Neural crest cell (in vitro differentiated cells): ENCODE data around the gene SPATA12. TPM values are rescaled to one million over a fixed set of nuclear protein-coding genes. Genes with fewer than 3 reads are reported as not detected.

Source experiments
- DNase-seq: peaks from one replicate; pipeline ENCODE4 v3.0.0; 2021; ENCODE audit warnings: low read depth, mixed read lengths, low spot score
- H3K27ac Mint-ChIP-seq: one replicate; pipeline ENCODE4 v1.8.0; 2021; ENCODE audit warnings: mild to moderate bottlenecking, mixed read lengths; ENCODE audit not compliant: unreplicated experiment
- H3K27me3 Mint-ChIP-seq: 2 replicates; pipeline ENCODE4 v1.8.0; 2021; ENCODE audit warnings: low read depth, mild to moderate bottlenecking, mixed read lengths
- H3K36me3 Mint-ChIP-seq: 2 replicates; pipeline ENCODE4 v1.8.0; 2021; ENCODE audit warnings: low read depth, mild to moderate bottlenecking, mixed read lengths
- H3K4me1 Mint-ChIP-seq: 2 replicates; pipeline ENCODE4 v1.8.0; 2021; ENCODE audit warnings: mixed read lengths
- H3K4me3 Mint-ChIP-seq: one replicate; pipeline ENCODE4 v1.8.0; 2021; ENCODE audit warnings: mild to moderate bottlenecking, mixed read lengths
- H3K9me3 Mint-ChIP-seq: 2 replicates; pipeline ENCODE4 v1.8.0; 2021; ENCODE audit warnings: mixed read lengths
- total RNA-seq: library from RNA; stranded (reverse); gene quantifications from 2 replicates; pipeline ENCODE4 v1.2.1, GENCODE V29; 2021
- TF ChIP-seq, protein P1 (sequence below): fragments of 200-600 bp; sonication (generic); conservative IDR thresholded peaks from 2 replicates; pipeline ENCODE4 v1.5.0; 2021; ENCODE audit warnings: antibody characterized with exemption, mild to moderate bottlenecking

Gene SPATA12
- total RNA-seq, 1 donor from 2014 or later = not detected

DNA sequence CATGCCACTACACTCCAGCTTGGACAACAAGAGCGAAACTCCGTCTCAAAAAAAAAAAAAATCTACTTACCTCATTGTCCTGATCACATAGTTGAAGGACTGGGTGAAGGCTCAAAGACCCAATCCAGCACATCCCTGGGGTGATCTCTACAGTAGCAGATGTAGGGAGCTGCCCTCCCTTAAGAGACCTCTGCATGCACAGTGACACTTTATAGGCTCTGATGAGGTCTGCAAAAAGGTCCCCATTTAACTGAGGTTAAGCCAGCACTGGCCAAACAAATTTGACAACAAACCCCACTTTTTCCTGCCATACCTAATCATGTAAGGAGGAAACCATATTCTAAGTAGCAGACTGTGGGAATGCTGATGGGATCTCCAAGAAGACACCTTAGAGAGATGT is 31.1 kb upstream of the SPATA12 start:
- Mint-ChIP-seq H3K4me3 (no peak overlapping the region), H3K4me1 (no peaks in the 10 kb centered on the region), H3K27me3 (no peaks in the 10 kb centered on the region), H3K36me3 (no peaks in the 10 kb centered on the region), H3K9me3 (no peaks in the 10 kb centered on the region), H3K27ac (no peak overlapping the region)
- TF ChIP-seq, protein P1, sequence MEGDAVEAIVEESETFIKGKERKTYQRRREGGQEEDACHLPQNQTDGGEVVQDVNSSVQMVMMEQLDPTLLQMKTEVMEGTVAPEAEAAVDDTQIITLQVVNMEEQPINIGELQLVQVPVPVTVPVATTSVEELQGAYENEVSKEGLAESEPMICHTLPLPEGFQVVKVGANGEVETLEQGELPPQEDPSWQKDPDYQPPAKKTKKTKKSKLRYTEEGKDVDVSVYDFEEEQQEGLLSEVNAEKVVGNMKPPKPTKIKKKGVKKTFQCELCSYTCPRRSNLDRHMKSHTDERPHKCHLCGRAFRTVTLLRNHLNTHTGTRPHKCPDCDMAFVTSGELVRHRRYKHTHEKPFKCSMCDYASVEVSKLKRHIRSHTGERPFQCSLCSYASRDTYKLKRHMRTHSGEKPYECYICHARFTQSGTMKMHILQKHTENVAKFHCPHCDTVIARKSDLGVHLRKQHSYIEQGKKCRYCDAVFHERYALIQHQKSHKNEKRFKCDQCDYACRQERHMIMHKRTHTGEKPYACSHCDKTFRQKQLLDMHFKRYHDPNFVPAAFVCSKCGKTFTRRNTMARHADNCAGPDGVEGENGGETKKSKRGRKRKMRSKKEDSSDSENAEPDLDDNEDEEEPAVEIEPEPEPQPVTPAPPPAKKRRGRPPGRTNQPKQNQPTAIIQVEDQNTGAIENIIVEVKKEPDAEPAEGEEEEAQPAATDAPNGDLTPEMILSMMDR = no peak
- DNase-seq = no peak

DNA sequence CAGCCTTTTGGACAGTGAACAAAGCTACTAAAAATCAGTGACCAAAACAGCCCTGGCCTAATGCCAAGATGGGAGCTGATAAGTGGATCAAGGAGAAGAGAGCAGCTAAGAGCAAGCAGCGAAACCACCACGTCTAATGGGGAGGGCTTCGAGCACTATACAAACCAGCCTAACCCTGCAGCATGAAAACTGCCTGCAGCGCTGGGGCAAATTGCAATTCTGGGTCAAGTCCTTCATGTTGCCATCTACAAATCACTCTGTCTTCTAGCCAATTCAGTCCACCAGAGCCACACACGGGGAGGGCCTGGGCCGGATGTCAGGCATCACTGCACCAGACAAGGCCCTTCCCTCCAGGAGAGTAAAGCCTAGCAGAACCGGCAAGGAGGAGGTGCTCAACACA is 30.5 kb upstream of the SPATA12 start:
- H3K4me1 Mint-ChIP-seq = no peaks in the 10 kb centered on the region
- no peaks in the 10 kb centered on the region for H3K36me3 Mint-ChIP-seq
- no peaks in the 10 kb centered on the region for H3K9me3 Mint-ChIP-seq
- H3K4me3 Mint-ChIP-seq = no peak overlapping the region
- no peaks in the 10 kb centered on the region for H3K27me3 Mint-ChIP-seq
- TF ChIP-seq, protein P1 = no peak
- H3K27ac Mint-ChIP-seq = peak overlapping the region; percentile 70
- no peak for DNase-seq

DNA sequence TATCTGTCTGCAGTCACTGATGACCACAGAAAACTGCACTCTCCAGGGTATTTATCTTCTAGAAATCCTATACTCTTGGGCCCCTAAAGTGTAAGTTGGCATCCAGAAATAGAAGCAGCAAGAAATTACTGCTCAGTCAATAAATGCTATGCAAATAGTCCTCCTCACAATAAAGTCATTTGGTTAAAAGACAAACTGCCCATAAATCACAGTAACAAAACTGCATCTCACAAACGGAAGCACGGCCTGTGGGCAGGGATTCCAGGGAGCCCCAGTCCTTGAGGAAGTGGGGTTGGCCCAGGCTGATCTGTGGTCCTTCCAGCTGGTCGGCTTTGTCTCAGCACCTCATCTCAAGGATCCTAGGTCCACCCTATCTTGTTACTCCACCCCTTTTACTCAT is 29.7 kb upstream of the SPATA12 start:
- DNase-seq = no peak
- Mint-ChIP-seq H3K27ac (no peak overlapping the region), H3K4me1 (no peaks in the 10 kb centered on the region), H3K9me3 (no peaks in the 10 kb centered on the region), H3K36me3 (no peaks in the 10 kb centered on the region), H3K4me3 (no peak overlapping the region), H3K27me3 (no peaks in the 10 kb centered on the region)
- TF ChIP-seq, protein P1 = no peak

DNA sequence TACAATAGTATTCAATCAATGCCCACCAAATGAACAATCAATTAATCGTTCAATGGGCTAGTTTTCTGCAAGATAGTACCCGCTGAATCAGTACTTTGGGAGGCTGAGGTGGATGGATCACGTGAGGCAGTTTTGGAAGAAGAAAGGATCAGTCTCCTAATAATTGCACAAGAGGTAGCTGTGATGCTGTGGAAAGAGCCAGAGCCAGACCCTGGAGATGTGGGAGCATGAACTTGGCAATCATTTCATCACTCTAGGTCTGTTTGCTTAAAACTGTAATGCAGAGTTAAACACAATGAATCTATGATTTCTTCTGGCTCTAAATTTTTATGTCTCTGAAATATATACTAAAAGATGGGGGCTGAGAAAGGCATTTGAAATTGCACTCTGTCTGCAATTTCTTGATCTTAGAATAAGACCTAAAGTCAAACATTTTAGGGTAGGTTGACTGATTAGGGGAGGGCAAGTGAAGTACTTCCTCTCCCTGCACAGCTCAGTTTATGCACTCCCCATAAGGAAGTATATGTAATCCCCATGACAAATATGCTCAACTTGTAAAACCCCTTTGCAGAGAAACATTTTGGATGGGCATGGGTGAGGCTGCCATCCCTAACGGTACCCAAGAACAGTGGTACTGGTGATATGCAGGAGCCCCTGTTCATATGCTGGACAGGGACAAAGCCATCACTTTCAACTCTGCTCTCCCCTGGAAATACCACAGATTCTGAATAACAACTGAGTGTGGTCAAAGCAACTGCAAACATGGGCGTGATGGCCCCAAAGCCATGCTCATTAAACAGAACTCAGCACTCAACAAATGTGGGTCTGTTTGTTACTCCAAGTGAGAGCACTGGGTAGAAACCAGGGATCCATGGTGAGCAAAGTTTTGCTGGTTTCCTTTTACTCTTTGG is 28.6 kb upstream of the SPATA12 start:
- Mint-ChIP-seq H3K4me1 (no peaks in the 10 kb centered on the region), H3K36me3 (no peaks in the 10 kb centered on the region), H3K4me3 (no peak overlapping the region), H3K9me3 (no peaks in the 10 kb centered on the region), H3K27me3 (no peaks in the 10 kb centered on the region), H3K27ac (no peak overlapping the region)
- TF ChIP-seq, protein P1 = no peak
- DNase-seq = no peak

DNA sequence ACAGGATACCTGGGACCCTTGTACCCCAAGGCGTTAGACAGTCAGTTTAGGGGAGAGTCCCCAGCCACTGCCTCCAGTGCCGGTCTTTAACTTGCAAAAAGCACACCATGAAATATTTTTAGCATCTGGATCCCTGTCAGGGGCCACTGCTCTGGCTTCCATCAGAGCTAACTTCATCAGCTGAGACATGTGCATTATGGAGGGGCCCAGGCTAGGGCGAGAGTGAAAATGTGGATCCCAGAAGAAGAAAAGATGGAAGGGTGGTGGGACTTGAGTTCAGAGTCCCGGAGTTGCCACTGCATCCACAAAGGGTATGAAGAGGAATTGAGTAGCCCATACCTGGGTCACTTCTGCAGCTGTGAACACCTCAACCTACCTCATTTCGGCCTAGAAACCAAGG is 23.5 kb upstream of the SPATA12 start:
- H3K27me3 Mint-ChIP-seq = no peaks in the 10 kb centered on the region

More for the DNA sequence above, 23.5 kb upstream of the SPATA12 start:
- H3K4me1 Mint-ChIP-seq = no peaks in the 10 kb centered on the region
- H3K36me3 Mint-ChIP-seq = peaks cover 2% of the 10 kb centered on the region
- TF ChIP-seq, protein P1 = no peak
- H3K27ac Mint-ChIP-seq = no peak overlapping the region
- DNase-seq = no peak
- no peaks in the 10 kb centered on the region for H3K9me3 Mint-ChIP-seq
- H3K4me3 Mint-ChIP-seq = no peak overlapping the region
